ENCODE measurements around the gene SORCS2.

- TF ChIP-seq POLR2A (IDR thresholded peaks at IDR 0.05) (no peak), CTCF (IDR thresholded peaks at IDR 0.05) (no peak)
These were observed 545.6 kb downstream of the SORCS2 start for GRCh38 chr4:7737752-7738457.

Measured in uterus (tissue), 2 donors.